22Rv1 (cell line): ENCODE measurements around the gene ANKH.

Experiments used
- ZFX ChIP-seq: fragments of 450-650 bp; IDR thresholded peaks from 2 replicates; pipeline ENCODE4 v1.6.1; 2017; ENCODE audit warnings: antibody characterized with exemption, borderline replicate concordance
- TF ChIP-seq, protein P1 (sequence below): fragments of 450-650 bp; IDR thresholded peaks from 2 replicates; pipeline ENCODE4 v1.5.1; 2017; ENCODE audit warnings: mild to moderate bottlenecking

DNA sequence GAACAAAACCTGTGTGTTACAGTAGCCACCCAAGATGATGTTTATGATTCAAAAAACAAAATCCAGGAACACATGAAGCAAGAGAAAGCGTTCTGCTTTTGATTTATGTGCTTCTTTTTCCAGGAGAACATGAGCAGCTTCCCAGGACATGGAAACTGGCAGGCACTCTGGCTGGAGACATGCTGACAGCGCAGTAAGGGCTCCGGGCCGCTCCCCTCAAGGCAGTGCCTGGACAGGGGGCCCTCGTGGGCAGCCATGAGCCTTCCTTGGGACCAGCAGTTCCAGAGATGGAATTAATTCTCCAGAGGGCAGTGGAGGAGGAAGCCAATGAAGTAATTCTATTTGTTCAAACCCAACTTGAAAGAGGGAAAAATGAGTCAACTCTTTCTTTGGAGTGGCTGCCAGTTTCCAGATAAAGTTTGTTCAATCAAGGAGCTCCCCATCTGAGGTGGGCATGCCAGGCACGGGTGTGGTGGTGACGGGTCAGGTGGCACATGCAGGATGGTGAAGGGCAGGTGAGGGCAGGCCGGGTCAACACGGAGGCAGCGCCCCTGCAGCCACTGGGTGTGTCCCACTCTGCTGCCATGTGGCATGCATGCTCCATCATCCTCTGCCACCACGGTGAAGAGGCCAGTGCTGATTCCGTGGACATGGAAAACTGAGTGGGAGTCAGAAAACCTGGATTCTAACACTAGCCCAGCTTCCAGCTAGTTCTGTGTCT is 123.2 kb downstream of the ANKH start:
- TF ChIP-seq, protein P1, sequence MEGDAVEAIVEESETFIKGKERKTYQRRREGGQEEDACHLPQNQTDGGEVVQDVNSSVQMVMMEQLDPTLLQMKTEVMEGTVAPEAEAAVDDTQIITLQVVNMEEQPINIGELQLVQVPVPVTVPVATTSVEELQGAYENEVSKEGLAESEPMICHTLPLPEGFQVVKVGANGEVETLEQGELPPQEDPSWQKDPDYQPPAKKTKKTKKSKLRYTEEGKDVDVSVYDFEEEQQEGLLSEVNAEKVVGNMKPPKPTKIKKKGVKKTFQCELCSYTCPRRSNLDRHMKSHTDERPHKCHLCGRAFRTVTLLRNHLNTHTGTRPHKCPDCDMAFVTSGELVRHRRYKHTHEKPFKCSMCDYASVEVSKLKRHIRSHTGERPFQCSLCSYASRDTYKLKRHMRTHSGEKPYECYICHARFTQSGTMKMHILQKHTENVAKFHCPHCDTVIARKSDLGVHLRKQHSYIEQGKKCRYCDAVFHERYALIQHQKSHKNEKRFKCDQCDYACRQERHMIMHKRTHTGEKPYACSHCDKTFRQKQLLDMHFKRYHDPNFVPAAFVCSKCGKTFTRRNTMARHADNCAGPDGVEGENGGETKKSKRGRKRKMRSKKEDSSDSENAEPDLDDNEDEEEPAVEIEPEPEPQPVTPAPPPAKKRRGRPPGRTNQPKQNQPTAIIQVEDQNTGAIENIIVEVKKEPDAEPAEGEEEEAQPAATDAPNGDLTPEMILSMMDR: no peak
- TF ChIP-seq ZFX: no peak
